ENCODE measurements around the gene SETDB2. TPM values are rescaled to one million over a fixed set of nuclear protein-coding genes. Genes with fewer than 3 reads are reported as not detected.
A peak's percentile ranks its signal among the peaks of the same experiment; 100 is the strongest.

SETDB2 gene
- total RNA-seq, 1 experiment from 2014 or later = 6.7 TPM

DNA sequence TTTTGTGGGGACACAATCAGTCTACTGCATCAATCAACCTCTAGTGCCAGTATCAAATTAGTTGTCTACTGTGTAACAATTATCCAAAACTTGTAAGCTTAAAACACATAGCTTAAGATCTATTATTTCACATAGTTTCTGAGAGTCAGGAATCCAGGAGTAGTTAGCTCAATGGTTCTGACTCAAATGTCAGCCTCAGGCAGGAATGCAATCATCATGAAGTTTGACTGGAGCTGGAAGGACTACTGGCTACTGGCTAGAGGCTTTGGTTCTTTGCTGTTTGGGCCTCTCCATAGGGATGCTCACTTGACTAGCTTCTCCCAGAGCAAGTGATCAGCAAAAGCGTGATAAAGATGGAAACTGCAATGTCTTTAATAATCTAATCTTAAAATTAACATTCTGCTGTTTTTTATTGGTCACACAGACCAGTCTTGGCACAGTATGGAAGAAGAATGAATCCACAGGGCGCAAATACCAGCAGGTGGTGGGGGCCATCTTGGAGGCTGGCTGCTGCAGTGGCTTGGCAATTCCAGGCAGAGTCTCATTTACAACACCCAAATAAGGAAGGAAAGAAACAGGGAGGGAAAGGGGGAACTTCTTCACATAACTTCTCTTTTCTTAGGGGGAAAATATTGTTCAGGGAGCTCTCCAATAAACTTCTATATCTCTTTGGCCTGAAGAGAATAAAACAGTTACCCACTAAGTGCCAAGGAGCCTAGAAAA is 15.9 kb upstream of the SETDB2 start:
- DNase-seq (ENCODE audit: low spot score) = no peak

DNA sequence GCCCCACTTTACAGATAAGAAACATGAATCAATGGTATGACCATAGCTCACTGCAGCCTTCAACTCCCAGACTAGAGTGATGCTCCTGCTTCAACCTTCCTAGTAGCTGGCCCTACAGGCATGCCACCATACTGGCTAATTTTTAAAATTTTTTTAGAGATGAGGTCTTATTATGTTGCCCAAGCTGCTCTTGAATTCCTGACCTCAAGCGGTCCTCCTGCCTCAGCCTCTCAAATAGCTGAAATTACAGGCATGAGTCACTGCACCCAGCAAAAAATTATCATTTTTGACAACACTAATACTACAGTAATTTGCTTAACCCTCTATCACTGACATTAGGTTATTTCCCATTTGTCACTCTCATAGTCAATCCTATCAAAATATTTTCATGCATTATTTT is 15.0 kb upstream of the SETDB2 start:
- no peak for DNase-seq (ENCODE audit: low spot score)

DNA sequence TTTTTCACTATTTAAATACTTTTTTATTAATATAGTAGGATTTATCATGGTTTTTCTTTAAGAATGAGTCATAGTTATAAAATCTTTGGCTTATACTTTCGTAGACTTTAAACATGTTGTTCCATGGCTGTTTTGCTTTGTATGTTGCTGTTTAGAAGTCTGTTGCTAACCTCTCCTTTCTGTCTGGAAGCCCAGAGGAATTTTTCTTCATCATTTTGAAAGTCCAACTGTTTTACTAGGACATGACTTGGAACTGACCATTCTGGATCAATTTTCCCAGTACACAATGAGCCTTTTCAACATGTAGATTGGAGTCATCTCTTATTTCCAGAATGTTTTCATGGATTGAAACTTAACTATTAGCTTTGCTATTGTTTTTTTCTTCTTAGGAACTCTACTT is 8.1 kb upstream of the SETDB2 start:
- DNase-seq (ENCODE audit: low spot score) = no peak

DNA sequence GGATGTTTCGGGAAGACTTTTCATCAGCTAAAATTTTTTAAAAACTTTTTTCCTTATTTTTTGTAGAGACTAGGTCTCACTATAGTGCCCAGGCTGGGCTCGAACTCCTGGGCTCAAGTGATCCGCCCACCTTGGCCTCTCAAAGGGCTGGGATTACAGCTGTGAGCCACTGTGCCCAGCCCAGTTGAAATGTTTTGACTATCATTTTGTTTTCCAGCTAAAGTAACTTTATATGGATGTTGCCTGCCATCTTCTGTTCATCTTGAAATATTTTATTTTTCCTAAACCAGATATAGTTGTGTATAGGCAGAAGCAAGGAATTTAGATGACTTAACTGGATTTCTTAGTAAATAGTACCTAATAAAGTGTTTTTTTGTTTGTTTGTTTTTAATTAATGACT is 7.2 kb upstream of the SETDB2 start:
- DNase-seq (ENCODE audit: low spot score) = no peak

DNA sequence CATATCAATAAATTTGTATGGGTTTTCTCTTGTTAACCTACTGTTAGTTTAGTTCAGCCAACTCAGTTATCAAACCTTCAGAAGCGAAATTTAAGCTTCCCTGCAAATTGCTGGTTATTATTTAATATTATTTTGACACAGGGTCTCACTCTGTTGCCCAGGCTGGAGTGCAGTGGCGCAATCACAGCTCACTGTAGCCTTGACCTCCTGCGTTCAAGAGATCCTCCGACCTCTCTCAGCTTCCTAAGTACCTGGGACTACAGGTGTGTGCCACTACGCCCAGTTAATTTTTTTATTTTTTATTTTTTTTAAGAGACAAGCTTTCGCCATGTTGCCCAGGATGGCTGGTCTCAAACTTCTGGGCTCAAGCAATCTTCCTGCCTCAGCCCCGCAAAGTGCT is 6.4 kb upstream of the SETDB2 start:
- no peak for DNase-seq (ENCODE audit: low spot score)

DNA sequence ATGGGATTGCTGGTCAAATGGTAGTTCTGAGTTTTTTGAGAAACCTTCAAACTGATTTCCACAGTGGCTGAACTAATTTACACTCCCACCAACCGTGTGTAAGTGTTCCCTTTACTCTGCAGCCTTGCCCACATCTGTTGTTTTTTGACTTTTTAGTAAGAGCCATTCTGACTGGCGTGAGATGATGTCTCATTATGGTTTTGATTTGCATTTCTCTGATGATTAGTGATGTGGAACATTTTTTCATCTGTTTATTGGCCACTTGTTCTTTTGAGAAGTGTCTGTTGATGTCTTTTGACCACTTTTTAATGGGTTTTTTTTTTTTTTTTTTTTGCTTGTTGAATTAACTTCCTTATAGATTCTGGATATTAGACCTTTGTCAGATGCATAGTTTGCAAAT is 4.5 kb upstream of the SETDB2 start:
- DNase-seq (ENCODE audit: low spot score) = no peak

DNA sequence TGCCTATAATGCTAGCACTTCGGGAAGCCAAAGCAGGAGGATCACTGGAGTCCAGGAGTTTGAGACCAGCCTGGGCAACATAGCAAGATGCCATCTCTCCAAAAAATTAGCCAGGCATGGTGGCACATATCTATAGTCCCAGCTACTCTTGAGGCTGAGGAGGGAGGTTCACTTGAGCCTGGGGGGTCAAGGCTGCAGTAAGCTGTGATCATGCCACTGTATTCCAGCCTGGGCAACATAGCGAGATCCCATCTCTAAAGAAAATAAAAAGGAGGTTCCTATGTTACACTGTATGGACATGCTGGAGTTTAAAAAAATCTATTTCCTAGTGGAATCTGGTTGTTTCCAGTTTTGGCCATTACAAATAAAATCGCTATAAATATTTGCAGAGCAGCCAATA is 2.8 kb upstream of the SETDB2 start:
- no peak for DNase-seq (ENCODE audit: low spot score)

DNA sequence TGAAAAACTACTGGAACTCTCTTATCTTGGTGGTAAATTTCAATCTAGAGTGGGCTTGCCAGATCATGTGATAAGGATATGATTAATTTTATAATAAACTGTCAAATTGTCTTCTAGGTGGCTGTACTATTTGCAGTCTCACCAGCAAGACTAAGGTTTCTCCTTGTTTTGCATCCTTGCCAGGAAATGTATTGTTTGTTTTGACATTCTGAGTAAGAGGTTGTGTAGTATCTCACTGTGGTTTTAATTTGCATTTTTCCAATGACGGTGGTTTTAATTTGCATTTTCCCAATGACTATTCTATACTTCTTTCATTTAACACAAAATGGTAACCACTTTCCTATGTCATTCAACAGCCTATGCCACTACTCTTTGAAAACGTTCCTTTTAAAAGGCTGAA is 2.2 kb upstream of the SETDB2 start:
- DNase-seq (ENCODE audit: low spot score) = no peak

DNA sequence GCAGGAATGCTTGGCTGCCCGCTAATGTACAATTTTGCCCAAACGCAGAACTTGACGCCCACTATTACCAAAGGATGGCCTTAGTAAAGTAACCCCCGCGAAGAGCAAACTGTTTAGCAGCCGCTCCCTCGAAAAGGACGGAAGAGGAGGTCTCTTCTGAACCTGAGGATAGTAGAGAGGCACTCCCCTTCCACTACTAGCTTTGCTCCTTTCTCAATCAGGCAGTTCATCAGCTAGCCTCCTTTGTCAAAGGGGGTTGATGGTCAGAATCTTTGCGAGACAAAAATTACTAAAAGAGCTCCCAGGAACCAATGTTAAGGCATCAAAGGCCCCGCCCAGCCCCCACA is 744 bp upstream of the SETDB2 start:
- peak; percentile 11 for DNase-seq (ENCODE audit: low spot score)

DNA sequence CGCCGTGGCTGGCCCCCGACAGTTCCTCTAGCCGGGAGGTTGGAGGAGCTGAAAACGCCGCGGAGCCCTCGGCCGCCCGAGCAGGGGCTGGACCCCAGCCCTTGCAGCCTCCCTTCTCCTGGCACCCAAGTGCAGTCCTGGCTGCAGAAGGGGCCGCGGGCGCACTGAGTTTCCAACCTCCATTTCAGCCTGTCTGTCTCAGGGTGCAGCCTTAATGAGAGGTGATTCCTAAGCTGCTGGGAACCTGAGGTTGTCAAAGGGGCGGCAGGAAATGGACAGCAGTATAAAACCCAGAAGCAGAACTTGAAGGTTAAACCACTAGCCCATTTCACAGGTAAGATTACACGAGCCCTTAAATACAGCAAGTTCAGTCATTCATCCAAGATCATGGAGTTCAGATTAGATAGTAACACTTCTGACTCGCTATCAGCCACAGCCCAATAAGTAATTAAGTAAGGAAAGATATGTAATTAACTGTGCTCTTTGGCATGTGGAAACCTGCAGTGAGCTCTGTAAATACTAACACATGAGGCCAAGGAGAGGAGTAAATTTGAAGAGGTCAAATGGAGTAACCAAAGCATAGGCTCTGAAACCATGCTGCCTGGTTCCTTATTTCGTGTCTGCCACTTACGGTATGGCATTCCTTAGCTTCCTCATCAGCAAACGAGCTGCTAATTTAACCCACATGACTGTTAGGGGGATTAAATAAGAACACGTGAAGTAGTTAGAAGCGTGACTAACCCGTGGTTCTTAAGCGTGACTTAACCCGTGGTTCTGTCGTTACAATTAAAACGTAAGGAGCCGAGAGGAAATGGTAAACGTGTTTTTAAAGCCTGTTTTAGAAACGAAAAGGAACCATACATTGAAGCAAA is 686 bp downstream of the SETDB2 start:
- peak; percentile 44 for DNase-seq (ENCODE audit: low spot score)

DNA sequence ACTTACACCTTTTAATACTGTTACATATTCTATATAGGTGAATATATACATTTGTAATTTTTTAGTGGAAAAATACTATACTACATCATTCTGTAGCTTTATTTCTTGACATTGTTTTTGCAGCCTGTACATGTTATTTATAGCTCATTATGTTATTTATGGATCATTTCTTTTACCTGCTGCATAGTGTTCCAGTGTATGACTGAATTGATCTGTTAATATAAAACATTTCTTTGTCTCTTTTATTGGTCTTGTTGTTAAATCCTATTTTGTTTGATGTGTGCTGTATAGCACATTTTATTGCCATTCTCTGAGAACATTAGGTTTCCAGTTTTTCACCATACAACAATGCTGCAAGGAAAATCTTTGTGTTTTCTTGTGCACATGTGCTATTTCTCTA is 2.4 kb downstream of the SETDB2 start:
- DNase-seq (ENCODE audit: low spot score) = no peak

DNA sequence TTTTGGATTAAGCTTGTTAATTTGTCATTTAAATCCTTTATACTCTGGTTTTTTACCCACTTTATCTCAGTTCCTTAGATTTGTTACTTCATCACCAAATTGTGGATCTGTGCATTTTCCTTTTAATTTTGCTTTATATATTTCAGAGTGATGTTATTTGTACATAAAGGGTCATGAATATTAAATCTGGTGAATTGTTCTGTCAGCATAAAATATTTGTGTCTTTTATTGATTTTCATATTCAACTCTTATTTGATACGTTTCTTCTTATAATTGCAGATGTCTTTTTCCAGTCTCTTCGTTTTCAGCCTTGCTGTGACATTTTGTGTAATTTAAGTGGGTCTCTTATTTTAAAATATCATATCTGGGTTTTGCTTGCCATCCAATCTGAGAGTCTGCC is 4.7 kb downstream of the SETDB2 start:
- DNase-seq (ENCODE audit: low spot score) = no peak

DNA sequence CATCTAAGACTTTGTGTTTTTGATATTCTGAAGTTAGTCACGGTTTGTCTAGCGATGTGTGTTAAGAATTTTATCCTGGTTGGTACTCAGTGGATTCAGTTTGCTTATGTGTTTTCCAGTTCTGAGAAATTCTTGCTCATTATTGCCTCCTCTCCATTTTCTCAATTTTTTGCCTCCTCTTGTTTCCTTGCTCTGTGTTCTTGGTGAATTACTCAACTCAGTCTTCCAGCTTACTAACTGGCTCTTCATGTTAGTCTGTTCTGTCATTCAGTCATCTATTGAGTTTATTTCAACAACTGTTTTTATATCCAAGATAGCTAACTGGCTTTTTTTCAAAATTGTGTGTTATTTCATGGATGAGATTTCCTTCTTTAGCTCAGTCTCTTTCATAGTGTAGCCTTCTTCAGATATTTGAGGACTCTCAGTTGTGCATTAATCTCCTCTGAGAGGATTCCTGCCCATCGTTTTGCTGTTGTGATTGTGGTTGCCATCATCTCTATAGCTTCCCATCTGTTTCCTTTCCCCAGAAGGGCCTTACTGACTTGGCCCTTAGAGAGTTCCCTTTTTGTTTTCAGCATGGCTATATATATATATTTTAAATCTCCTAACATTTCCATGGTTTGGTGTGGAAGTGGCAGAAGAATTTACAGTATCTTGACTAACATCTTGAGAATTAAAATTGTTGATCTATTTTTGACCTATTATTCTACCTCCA is 6.2 kb downstream of the SETDB2 start:
- no peak for DNase-seq (ENCODE audit: low spot score)

DNA sequence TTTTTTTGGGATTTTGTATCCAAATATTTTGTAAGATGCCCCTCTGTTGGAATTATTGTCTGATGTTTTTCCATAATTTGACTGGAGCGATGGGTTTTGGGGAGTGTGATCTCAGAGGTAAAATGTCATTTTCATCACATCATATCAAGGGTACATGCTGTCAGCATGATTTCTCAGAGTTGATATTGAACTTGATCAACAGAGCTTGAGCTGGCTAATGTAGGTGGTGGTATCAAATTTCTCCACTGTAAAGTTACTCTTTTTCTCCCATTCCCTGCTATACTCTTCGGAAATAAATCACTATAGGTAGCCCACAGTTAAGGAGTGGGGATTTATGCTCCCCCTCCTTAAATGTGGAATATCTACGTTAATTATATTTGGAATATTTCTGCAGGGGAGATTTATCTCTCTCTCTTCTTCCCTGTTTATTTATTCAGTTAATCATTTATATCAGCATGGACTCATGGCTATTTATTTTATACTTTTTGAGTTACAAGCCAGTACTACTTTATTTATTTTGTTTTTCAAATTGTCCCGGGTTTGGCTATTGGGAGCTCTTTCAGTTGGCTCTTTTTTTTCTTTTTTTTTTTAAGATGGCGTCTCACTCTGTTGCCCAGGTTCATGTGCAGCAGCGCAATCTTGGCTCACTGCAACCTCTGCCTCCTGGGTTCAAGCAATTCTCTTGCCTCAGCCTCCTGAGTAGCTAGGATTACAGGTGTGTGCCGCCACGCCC is 8.8 kb downstream of the SETDB2 start:
- DNase-seq (ENCODE audit: low spot score) = no peak

DNA sequence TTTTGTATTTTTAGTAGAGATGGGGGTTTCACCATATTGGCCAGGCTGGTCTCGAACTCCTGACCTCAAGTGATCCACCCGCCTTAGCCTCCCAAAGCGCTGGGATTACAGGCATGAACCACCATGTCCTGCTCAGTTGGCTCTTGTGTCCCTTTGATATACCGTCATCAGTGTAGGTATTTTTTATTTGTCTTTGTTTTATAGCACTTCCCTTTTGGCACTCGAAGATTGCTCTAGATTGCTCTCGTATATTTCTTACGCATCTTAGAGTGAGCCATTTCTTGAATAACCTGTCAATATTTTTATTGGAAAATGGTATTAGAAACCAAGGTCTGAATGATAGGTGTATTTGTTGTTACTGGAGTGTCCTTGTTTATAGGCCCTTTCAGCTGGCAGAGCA is 9.4 kb downstream of the SETDB2 start:
- DNase-seq (ENCODE audit: low spot score) = no peak

DNA sequence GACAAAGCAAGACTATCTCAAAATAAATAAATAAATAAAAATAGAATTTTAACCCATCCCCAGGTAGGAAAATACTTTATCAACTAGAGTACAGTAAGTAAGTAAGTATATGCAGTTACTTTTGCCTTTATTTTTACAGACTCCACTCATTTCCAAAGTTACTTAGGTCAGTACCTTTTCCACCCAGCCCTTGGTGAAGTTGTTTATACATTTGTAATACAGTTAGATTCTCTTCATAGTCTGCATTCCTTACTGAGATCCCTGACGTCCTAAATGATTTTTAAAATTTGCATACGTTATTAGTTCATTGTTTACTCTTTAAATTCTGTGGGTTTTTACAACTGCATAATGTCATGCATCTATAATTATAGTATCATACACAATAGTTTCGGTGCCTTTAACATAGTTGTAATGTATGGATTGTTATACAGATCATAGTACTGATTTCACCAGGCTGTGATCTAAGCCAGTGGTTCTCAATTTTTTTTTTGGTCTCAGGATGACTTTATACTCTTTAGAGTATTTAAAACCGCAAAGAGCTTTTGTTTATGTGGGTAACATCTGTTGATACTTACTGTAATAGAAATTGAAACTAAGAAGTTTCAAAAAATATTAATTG is 10.4 kb downstream of the SETDB2 start:
- DNase-seq (ENCODE audit: low spot score) = peak; percentile 68

DNA sequence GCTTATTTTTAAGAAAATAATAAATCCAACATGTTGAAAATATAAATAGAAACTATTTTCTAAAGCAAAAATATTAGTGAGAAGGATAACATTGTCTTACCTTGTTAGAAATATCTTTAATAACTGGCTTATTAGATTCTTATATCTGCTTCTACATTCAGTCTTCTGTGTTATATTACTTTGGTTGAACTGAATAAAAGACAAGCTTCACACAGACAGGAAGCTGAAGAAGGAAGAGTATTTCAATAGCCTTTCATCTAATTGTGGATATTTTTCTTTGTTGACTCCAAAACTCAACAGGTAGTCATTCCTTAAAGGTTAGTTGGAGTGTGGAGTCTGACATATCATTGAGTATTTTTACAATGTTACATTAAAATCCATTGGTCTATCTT is 10.9 kb downstream of the SETDB2 start:
- no peak for DNase-seq (ENCODE audit: low spot score)

DNA sequence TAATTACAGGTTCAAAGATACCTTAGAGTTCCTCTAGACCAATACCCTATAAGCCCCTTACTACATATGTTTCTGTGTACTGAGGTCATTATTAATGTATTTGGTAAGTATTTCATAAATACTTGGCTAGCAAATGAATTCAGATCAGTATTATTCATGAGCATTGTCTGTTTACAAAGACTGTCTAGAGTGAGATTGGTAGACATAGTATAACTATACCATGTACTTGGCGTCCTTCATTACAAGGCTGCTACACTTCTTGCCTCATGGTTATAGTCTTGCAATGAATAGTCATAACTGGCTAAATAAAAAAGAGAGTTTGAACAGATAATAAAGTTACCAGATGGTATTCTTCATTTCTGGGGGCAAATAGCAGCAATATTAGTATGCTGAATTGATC is 12.1 kb downstream of the SETDB2 start:
- no peak for DNase-seq (ENCODE audit: low spot score)

DNA sequence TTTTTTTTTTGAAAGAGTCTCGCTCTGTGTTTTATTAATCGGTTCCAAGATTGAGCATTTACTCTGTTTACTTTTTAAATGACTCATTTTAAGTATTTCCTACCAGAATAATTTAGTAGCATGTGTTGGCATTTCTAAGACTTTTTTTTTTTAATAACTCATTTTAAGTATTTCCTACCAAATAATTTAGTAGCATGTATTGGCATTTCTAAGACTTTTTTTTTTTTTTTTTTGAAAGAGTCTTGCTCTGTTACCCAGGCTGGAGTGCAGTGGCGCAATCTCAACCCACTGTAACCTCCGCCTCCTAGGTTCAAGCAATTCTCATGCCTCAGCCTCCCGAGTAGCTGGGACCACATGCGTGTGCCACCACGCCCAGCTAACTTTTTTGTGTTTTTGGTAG is 13.1 kb downstream of the SETDB2 start:
- DNase-seq (ENCODE audit: low spot score) = no peak

DNA sequence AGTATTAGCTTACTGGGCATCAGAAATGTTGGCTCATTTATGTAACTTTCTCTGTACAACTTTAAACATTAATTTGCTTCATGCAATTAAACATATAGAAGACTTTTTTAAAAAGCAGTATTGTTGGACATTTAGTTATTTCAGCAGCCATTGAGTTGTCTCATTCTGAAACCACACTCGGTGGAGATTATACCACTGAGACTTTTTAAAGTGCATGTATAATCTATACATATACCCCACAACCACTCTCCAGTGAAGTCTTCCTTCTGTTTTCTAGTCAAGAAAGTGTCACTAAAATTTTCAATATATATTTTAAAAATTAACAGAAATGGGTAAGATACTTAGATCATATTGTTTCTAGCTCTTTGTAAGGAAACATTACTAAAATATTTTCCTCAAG is 15.5 kb downstream of the SETDB2 start:
- DNase-seq (ENCODE audit: low spot score) = no peak

DNA sequence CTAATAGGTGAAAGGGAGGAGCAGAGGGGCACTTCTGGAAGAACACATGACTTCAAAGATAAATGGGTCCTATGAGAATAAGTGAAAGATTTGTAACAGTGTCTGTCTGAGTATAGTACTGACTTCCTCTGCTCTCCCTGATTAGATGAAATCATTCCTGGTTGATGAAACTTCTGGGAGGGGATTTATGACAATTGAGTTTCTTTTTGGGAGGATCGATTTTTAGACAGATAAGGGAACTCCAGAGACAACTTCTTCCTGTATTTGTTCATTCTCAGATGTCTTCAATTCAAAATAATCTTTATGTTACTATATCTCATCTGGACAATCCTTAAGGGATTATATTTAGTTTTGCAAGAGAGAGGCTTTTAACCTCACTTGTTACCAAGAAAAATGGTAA is 20.0 kb downstream of the SETDB2 start:
- no peak for DNase-seq (ENCODE audit: low spot score)
